K562 (cell line): Measurements from ENCODE around the gene RMND5A. TPM values are rescaled to one million over a fixed set of nuclear protein-coding genes. Genes with fewer than 3 reads are reported as not detected.

ENCODE experiments used
- ATAC-seq: fragments of 200-7000 bp; cut with Tn5 transposase; 3 replicates; pipeline ENCODE4 v1.9.1; 2020; ENCODE audit warnings: moderate library complexity
- BruUV-seq: library from RNA; stranded (reverse); fragments of 400-500 nt; replicated peaks from 2 replicates; lab custom pipeline; 2021; lab: Mats Ljungman, UMichigan
- CTCF ChIA-PET: fragments of 300-600 bp; formaldehyde crosslinking; extraction: SDS; loops from one replicate; lab custom pipeline; 2021; ENCODE audit warnings: low intra/inter-chr PET ratio; lab: Yijun Ruan, JAX
- POLR2A ChIA-PET: fragments of 300-600, 350-650 bp; sonication (Branson Sonifier 250); formaldehyde crosslinking; extraction: SDS; loops from one replicate; lab custom pipeline; 2021; ENCODE audit warnings: antibody characterized with exemption, inconsistent platforms; lab: Yijun Ruan, JAX
- DNase-seq, 4 experiments: peaks; one replicate each; pipeline versions ENCODE4 v3.0.0 to v3.0.0-alpha.2; 2011 to 2018; ENCODE audit warnings: low spot score in 3 of 4, mixed read lengths in 3 of 4; ENCODE audit errors: extremely low read depth in 1 of 4
- FAIRE-seq: peaks from 2 replicates; lab custom pipeline; 2011; peaks lifted over from hg19 to GRCh38; lab: Jason Lieb, UNC
- H2AFZ ChIP-seq: 2 replicates; pipeline ENCODE4 v1.6.0; 2011; ENCODE audit warnings: low read depth, low read length, control low read depth, inconsistent platforms
- H3K27ac ChIP-seq: fragments of 200-600 bp; 3 replicates; pipeline ENCODE4 v1.8.0; 2011; ENCODE audit warnings: low read depth, mild to moderate bottlenecking, control low read depth, inconsistent platforms, low read length, moderate library complexity, mixed read lengths; ENCODE audit errors: extremely low read depth
- H3K27me3 ChIP-seq, 2 experiments: fragments of 300-600 bp in 1 of 2; 2 replicates in 1 of 2; 3 replicates in 1 of 2; pipeline versions ENCODE4 v1.6.0 to v1.8.0; 2011; ENCODE audit warnings: inconsistent platforms in 2 of 2, low read length in 2 of 2, mild to moderate bottlenecking in 1 of 2, mixed read lengths in 1 of 2, moderate library complexity in 1 of 2; ENCODE audit not compliant: control insufficient read depth in 2 of 2, insufficient read depth in 2 of 2
- H3K36me3 ChIP-seq: fragments of 300-600 bp; 3 replicates; pipeline ENCODE4 v1.8.0; 2011; ENCODE audit warnings: mild to moderate bottlenecking, low read length, inconsistent platforms; ENCODE audit not compliant: control insufficient read depth, insufficient read depth
- H3K4me1 ChIP-seq, 2 experiments: fragments of 200-600 bp in 1 of 2; replicated peaks in 1 of 2; 2 replicates in 1 of 2; 3 replicates in 1 of 2; pipeline versions ENCODE4 v1.5.1 to v1.8.0; 2011; ENCODE audit warnings: inconsistent platforms in 2 of 2, low read length in 2 of 2, mild to moderate bottlenecking in 1 of 2, mixed read lengths in 1 of 2, moderate library complexity in 1 of 2; ENCODE audit not compliant: control insufficient read depth in 2 of 2, insufficient read depth in 2 of 2
- H3K4me2 ChIP-seq: 2 replicates; pipeline ENCODE4 v1.6.1; 2011; ENCODE audit warnings: low read length, control low read depth, inconsistent platforms, mixed read lengths; ENCODE audit not compliant: insufficient read depth
- H3K4me3 ChIP-seq: fragments of 200-600 bp; sonication (generic), shearing (Covaris generic); 2 replicates; pipeline ENCODE4 v1.5.1; 2016; ENCODE audit warnings: control low read depth, inconsistent platforms
- H3K79me2 ChIP-seq: fragments of 200-600 bp; 3 replicates; pipeline ENCODE4 v1.8.0; 2011; ENCODE audit warnings: low read length, inconsistent platforms; ENCODE audit not compliant: control insufficient read depth, insufficient read depth
- H3K9ac ChIP-seq, 2 experiments: 2 replicates each; pipeline versions ENCODE4 v1.6.0 to v1.6.1; 2011; ENCODE audit warnings: low read depth in 2 of 2, low read length in 2 of 2, control low read depth in 1 of 2, inconsistent platforms in 1 of 2, mild to moderate bottlenecking in 1 of 2, mixed read lengths in 1 of 2; ENCODE audit not compliant: insufficient read depth in 1 of 2
- H3K9me1 ChIP-seq: one replicate; pipeline ENCODE4 v1.6.0; 2011; ENCODE audit warnings: inconsistent platforms, mild to moderate bottlenecking, low read length, moderate library complexity; ENCODE audit not compliant: control insufficient read depth, insufficient read depth
- H3K9me3 ChIP-seq: replicated peaks from 2 replicates; pipeline ENCODE4 v1.5.1; 2011; ENCODE audit warnings: low read depth, low read length, inconsistent platforms; ENCODE audit not compliant: control insufficient read depth, insufficient read depth
- H4K20me1 ChIP-seq: replicated peaks from 2 replicates; pipeline ENCODE4 v1.6.1; 2011; ENCODE audit warnings: low read length, inconsistent platforms, mixed read lengths; ENCODE audit not compliant: control insufficient read depth, insufficient read depth
- DIDO1 ChIP-seq: fragments of 450-650 bp; IDR thresholded peaks from 2 replicates; pipeline ENCODE4 v1.6.1; 2016; ENCODE audit warnings: low read depth, missing biosample characterization, missing genetic modification characterization
- ELF1 ChIP-seq: fragments of 200-800 bp; sonication (Bioruptor generic); IDR thresholded peaks from 2 replicates; pipeline ENCODE4 v1.6.1; 2016; ENCODE audit warnings: missing genetic modification characterization, missing compliant biosample characterization
- ILF3 ChIP-seq: fragments of 450-650 bp; IDR thresholded peaks from 2 replicates; pipeline ENCODE4 v1.6.1; 2018; ENCODE audit warnings: antibody characterized with exemption, mild to moderate bottlenecking, moderate library complexity, borderline replicate concordance
- NR2C1 ChIP-seq, 2 experiments: fragments of 450-650 bp; IDR thresholded peaks; 2 replicates each; pipeline ENCODE4 v1.6.1; 2017; ENCODE audit warnings: mild to moderate bottlenecking in 2 of 2, antibody characterized with exemption in 1 of 2, inconsistent platforms in 1 of 2, missing compliant biosample characterization in 1 of 2, missing genetic modification characterization in 1 of 2
- RBM17 ChIP-seq: fragments of 200-400 bp; formaldehyde crosslinking; IDR thresholded peaks from 2 replicates; pipeline ENCODE4 v1.6.1; 2017; ENCODE audit warnings: low read depth, mild to moderate bottlenecking, low read length, borderline replicate concordance
- SRSF7 ChIP-seq: fragments of 200-400 bp; formaldehyde crosslinking; optimal IDR thresholded peaks from 2 replicates; pipeline ENCODE3; 2017; ENCODE audit warnings: mild to moderate bottlenecking, low read depth, low read length
- TRIM28 ChIP-seq: fragments of 450-650 bp; IDR thresholded peaks from 2 replicates; pipeline ENCODE4 v1.6.1; 2017
- ZNF431 ChIP-seq: sonication (generic); formaldehyde crosslinking; IDR thresholded peaks from 2 replicates; pipeline ENCODE4 v1.8.0; 2022; ENCODE audit warnings: mild to moderate bottlenecking, missing genetic modification reagents
- WGBS: fragments of 100-300 bp; shearing (Covaris generic); methylation state at CpG from one replicate; pipeline ENCODE4 v1.1.6; 2016; ENCODE audit warnings: low coverage, mixed read lengths; ENCODE audit not compliant: insufficient coverage; ENCODE audit errors: missing lambda C conversion rate; 5-methylcytosine and 5-hydroxymethylcytosine counted together
- in situ Hi-C: fragments of 300-500 bp; cut with MboI; formaldehyde crosslinking; loops from 4 replicates; pipeline ENCODE4 v1.15.0; 2018; ENCODE audit warnings: inconsistent platforms, mixed read lengths
- intact Hi-C: fragments of 100-400 bp; cut with micrococcal nuclease; formaldehyde crosslinking; loops from 2 replicates; pipeline ENCODE4 v1.14.2; 2022
- polyA plus RNA-seq, 8 experiments: library from polyadenylated mRNA; depleted of rRNA in 4 of 8; stranded (reverse) in 5 of 8; unstranded in 3 of 8; fragments of >200 nt; fragmentation: Nextera tagmentation in 2 of 8; fragmentation: Illumina TruSeq in 1 of 8; extraction: Ambion mirVana in 2 of 8; extraction: Trizol in 1 of 8; gene quantifications; 2 replicates each; pipeline versions ENCODE4 v1.2.1 to v1.2.3, GENCODE V29; 2011 to 2014; ENCODE audit warnings: inconsistent platforms in 1 of 8, missing spikeins in 1 of 8
- total RNA-seq, 7 experiments: library from RNA; depleted of rRNA in 6 of 7; stranded (reverse); fragments of >200 nt in 6 of 7; fragmentation: Illumina TruSeq in 2 of 7; extraction: Trizol in 2 of 7; gene quantifications; 2 replicates each; pipeline versions ENCODE4 v1.2.1 to v1.2.3, GENCODE V29; 2011 to 2021; ENCODE audit warnings: low replicate concordance in 1 of 7
- TF ChIP-seq, protein P1 (sequence below): fragments of 450-650 bp; IDR thresholded peaks from 2 replicates; pipeline ENCODE4 v1.6.1; 2016
- TF ChIP-seq, protein P2 (sequence below): fragments of 250-450 bp; sonication (Bioruptor Pico); IDR thresholded peaks from 2 replicates; pipeline ENCODE4 v1.5.0; 2020; ENCODE audit warnings: mild to moderate bottlenecking, borderline replicate concordance
- TF ChIP-seq, protein P3 (sequence below): fragments of 250-450 bp; sonication (Bioruptor Pico); IDR thresholded peaks from 2 replicates; pipeline ENCODE4 v1.4.0; 2020; ENCODE audit warnings: mild to moderate bottlenecking
- TF ChIP-seq, protein P4 (sequence below): fragments of 450-650 bp; conservative IDR thresholded peaks from 2 replicates; pipeline ENCODE4 v1.6.1; 2016; ENCODE audit warnings: missing genetic modification characterization, low read depth, mild to moderate bottlenecking, control low read depth, missing compliant biosample characterization
- TF ChIP-seq, protein P5 (sequence below): sonication (generic); formaldehyde crosslinking; IDR thresholded peaks from 2 replicates; pipeline ENCODE4 v1.8.1; 2023; ENCODE audit warnings: mild to moderate bottlenecking, missing genetic modification reagents

Gene RMND5A
- total and polyA plus RNA-seq, 9 of the 15 experiments (the other 6 are each of a cell fraction or from before 2014, with no cell fraction given), result 13.2 to 43.5 (median 34.1) TPM

DNA sequence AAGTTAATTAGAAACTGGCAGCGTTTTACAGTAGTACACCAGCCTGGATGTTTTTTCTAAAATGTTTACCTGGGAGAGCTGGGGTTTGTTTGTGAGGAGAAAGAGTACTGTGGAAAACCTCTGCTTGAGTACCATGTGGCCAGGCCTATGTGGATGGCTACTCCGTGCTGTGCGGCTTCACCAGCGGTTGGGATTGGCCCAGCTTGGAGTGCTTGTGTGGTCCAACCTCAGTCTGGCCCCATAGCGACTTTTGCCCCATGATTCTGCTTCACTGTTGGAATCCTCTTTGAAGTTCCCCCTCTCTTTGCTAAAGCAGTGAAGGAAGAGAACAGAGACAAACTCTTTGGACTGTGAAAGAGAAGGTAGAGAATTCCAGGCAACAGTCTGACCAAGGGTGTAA is 54.8 kb downstream of the RMND5A start:
- Histone ChIP-seq H3K27me3 (no peaks in the 10 kb centered on the region), H3K4me2 (no peak overlapping the region), H3K9ac (no peak overlapping the region), H4K20me1 (no peaks in the 10 kb centered on the region), H3K4me3 (no peak overlapping the region), H3K79me2 (no peaks in the 10 kb centered on the region), H3K9me1 (no peaks in the 10 kb centered on the region), H3K36me3 (peaks cover 54% of the 10 kb centered on the region), H3K27ac (no peak overlapping the region), H3K4me1 (no peaks in the 10 kb centered on the region), H2AFZ (no peak overlapping the region), H3K9me3 (no peaks in the 10 kb centered on the region)
- no TSS peak for BruUV-seq
- ChIA-PET CTCF (no interaction called here), POLR2A (interaction anchor here (1.1 kb wide), 1 partner anchor 21 kb away, joined by 3 read pairs; no protein-coding TSS in a partner anchor)
- in situ Hi-C loops (loop anchor here (25.0 kb wide), 1 partner anchor 287 kb away; no protein-coding TSS in a partner anchor), intact Hi-C loops (no loop called here)
- FAIRE-seq, result no peak
- no peak for DNase-seq
- 81% methylated on average over 5 of the region's 5 CpGs for WGBS
- no peak for ATAC-seq
- no peak for TF ChIP-seq DIDO1 (tag)
- TF ChIP-seq TRIM28, result no peak
- TF ChIP-seq, protein P1, sequence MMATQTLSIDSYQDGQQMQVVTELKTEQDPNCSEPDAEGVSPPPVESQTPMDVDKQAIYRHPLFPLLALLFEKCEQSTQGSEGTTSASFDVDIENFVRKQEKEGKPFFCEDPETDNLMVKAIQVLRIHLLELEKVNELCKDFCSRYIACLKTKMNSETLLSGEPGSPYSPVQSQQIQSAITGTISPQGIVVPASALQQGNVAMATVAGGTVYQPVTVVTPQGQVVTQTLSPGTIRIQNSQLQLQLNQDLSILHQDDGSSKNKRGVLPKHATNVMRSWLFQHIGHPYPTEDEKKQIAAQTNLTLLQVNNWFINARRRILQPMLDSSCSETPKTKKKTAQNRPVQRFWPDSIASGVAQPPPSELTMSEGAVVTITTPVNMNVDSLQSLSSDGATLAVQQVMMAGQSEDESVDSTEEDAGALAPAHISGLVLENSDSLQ, result no peak
- TF ChIP-seq SRSF7, result no peak
- TF ChIP-seq, protein P2, sequence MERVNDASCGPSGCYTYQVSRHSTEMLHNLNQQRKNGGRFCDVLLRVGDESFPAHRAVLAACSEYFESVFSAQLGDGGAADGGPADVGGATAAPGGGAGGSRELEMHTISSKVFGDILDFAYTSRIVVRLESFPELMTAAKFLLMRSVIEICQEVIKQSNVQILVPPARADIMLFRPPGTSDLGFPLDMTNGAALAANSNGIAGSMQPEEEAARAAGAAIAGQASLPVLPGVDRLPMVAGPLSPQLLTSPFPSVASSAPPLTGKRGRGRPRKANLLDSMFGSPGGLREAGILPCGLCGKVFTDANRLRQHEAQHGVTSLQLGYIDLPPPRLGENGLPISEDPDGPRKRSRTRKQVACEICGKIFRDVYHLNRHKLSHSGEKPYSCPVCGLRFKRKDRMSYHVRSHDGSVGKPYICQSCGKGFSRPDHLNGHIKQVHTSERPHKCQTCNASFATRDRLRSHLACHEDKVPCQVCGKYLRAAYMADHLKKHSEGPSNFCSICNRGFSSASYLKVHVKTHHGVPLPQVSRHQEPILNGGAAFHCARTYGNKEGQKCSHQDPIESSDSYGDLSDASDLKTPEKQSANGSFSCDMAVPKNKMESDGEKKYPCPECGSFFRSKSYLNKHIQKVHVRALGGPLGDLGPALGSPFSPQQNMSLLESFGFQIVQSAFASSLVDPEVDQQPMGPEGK (CRISPR knock-in tag), result no peak
- TF ChIP-seq, protein P3, sequence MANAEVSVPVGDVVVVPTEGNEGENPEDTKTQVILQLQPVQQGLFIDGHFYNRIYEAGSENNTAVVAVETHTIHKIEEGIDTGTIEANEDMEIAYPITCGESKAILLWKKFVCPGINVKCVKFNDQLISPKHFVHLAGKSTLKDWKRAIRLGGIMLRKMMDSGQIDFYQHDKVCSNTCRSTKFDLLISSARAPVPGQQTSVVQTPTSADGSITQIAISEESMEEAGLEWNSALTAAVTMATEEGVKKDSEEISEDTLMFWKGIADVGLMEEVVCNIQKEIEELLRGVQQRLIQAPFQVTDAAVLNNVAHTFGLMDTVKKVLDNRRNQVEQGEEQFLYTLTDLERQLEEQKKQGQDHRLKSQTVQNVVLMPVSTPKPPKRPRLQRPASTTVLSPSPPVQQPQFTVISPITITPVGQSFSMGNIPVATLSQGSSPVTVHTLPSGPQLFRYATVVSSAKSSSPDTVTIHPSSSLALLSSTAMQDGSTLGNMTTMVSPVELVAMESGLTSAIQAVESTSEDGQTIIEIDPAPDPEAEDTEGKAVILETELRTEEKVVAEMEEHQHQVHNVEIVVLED (CRISPR knock-in tag), result no peak
- TF ChIP-seq, protein P4, sequence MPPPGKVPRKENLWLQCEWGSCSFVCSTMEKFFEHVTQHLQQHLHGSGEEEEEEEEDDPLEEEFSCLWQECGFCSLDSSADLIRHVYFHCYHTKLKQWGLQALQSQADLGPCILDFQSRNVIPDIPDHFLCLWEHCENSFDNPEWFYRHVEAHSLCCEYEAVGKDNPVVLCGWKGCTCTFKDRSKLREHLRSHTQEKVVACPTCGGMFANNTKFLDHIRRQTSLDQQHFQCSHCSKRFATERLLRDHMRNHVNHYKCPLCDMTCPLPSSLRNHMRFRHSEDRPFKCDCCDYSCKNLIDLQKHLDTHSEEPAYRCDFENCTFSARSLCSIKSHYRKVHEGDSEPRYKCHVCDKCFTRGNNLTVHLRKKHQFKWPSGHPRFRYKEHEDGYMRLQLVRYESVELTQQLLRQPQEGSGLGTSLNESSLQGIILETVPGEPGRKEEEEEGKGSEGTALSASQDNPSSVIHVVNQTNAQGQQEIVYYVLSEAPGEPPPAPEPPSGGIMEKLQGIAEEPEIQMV, result no peak
- TF ChIP-seq ILF3, result no peak
- no peak for TF ChIP-seq RBM17
- TF ChIP-seq, protein P5, sequence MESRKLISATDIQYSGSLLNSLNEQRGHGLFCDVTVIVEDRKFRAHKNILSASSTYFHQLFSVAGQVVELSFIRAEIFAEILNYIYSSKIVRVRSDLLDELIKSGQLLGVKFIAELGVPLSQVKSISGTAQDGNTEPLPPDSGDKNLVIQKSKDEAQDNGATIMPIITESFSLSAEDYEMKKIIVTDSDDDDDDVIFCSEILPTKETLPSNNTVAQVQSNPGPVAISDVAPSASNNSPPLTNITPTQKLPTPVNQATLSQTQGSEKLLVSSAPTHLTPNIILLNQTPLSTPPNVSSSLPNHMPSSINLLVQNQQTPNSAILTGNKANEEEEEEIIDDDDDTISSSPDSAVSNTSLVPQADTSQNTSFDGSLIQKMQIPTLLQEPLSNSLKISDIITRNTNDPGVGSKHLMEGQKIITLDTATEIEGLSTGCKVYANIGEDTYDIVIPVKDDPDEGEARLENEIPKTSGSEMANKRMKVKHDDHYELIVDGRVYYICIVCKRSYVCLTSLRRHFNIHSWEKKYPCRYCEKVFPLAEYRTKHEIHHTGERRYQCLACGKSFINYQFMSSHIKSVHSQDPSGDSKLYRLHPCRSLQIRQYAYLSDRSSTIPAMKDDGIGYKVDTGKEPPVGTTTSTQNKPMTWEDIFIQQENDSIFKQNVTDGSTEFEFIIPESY, result no peak
- TF ChIP-seq NR2C1 (IDR thresholded peaks at IDR 0.05), result no peak
- no peak for TF ChIP-seq NR2C1 (tag; IDR thresholded peaks at IDR 0.05)
- TF ChIP-seq ELF1, result no peak
- no peak for TF ChIP-seq ZNF431 (CRISPR knock-in tag)
